Karpas-422 (cell line): Measurements from ENCODE around the gene NUAK2. TPM values are rescaled to one million over a fixed set of nuclear protein-coding genes. Genes with fewer than 3 reads are reported as not detected.
"Not testable (repeated sequence)": the region's sequence is repeated elsewhere in the genome, so short reads cannot be mapped to it uniquely, and the experiment has no call there.

Experiments used
- DNase-seq: peaks from one replicate; pipeline ENCODE4 v3.0.0-alpha.2; 2015
- H2AFZ ChIP-seq: fragments of 200-600 bp; sonication (generic); 2 replicates; pipeline ENCODE4 v1.6.1; 2014; ENCODE audit warnings: antibody characterized with exemption, low read length, mixed read lengths
- H3K27ac ChIP-seq: fragments of 200-600 bp; sonication (generic); 2 replicates; pipeline ENCODE4 v1.5.1; 2014; ENCODE audit warnings: mild to moderate bottlenecking, low read length, moderate library complexity
- H3K27me3 ChIP-seq: fragments of 200-600 bp; sonication (generic); 2 replicates; pipeline ENCODE4 v1.6.1; 2014; ENCODE audit warnings: low read length, mixed read lengths
- H3K36me3 ChIP-seq: fragments of 200-600 bp; sonication (generic); 2 replicates; pipeline ENCODE4 v1.6.1; 2014; ENCODE audit warnings: low read length, mixed read lengths; ENCODE audit not compliant: insufficient read depth
- H3K4me1 ChIP-seq: fragments of 200-600 bp; sonication (generic); 2 replicates; pipeline ENCODE4 v1.6.1; 2014; ENCODE audit warnings: mild to moderate bottlenecking, low read length, mixed read lengths
- H3K4me2 ChIP-seq: fragments of 200-600 bp; sonication (generic); 2 replicates; pipeline ENCODE4 v1.6.1; 2014; ENCODE audit warnings: low read length, low read depth, mild to moderate bottlenecking; ENCODE audit not compliant: poor library complexity, severe bottlenecking
- H3K4me3 ChIP-seq: fragments of 200-600 bp; sonication (generic); 2 replicates; pipeline ENCODE4 v1.5.1; 2014; ENCODE audit warnings: mild to moderate bottlenecking, antibody characterized with exemption, low read length, mixed read lengths
- H3K79me2 ChIP-seq: fragments of 200-600 bp; sonication (generic); 2 replicates; pipeline ENCODE4 v1.6.1; 2014; ENCODE audit warnings: mild to moderate bottlenecking, low read length, mixed read lengths
- H3K9ac ChIP-seq: fragments of 200-600 bp; sonication (generic); 2 replicates; pipeline ENCODE4 v1.6.0; 2014; ENCODE audit warnings: low read length
- H3K9me2 ChIP-seq: fragments of 200-600 bp; sonication (generic), shearing (Covaris generic); replicated peaks from 2 replicates; pipeline ENCODE4 v1.6.0; 2014; ENCODE audit warnings: mild to moderate bottlenecking, low read length, moderate library complexity; ENCODE audit not compliant: insufficient read depth
- H3K9me3 ChIP-seq: fragments of 300-700, 200-600 bp; sonication (generic); 2 replicates; pipeline ENCODE4 v1.6.1; 2014; ENCODE audit warnings: low read length, mixed read lengths
- H4K20me1 ChIP-seq: fragments of 200-600 bp; sonication (generic); 2 replicates; pipeline ENCODE4 v1.6.1; 2014; ENCODE audit warnings: mild to moderate bottlenecking, antibody characterized with exemption, low read length, low read depth; ENCODE audit not compliant: insufficient read depth
- total RNA-seq: library from RNA; depleted of rRNA; stranded (reverse); fragments of >200 nt; shearing (Covaris generic); gene quantifications from 2 replicates; pipeline ENCODE4 v1.2.3, GENCODE V29; 2014; ENCODE audit warnings: low replicate concordance

Gene NUAK2
- total RNA-seq, 1 experiment from 2014 or later: 1.4 TPM

GRCh38 chr1:205283270-205284147, 38.0 kb downstream of the NUAK2 start:
- H3K4me3 ChIP-seq: no peak overlapping the region
- H3K27me3 ChIP-seq: no peaks in the 10 kb centered on the region
- H3K36me3 ChIP-seq: no peaks in the 10 kb centered on the region
- H3K9ac ChIP-seq: peak overlapping the region; percentile 71; the same call in 1 of the 2 replicates
- H3K9me3 ChIP-seq: no peaks in the 10 kb centered on the region
- H3K27ac ChIP-seq: 0 out of 2 replicates have a peak overlapping the region, but pooled peaks have one; percentile 20
- H3K4me2 ChIP-seq: peak overlapping the region; percentile 85
- peaks cover 53% of the 10 kb centered on the region for H3K4me1 ChIP-seq
- no peak for DNase-seq
- H4K20me1 ChIP-seq: no peaks in the 10 kb centered on the region
- no peak overlapping the region for H2AFZ ChIP-seq
- no peaks in the 10 kb centered on the region for H3K9me2 ChIP-seq
- no peaks in the 10 kb centered on the region for H3K79me2 ChIP-seq

- not testable (repeated sequence) for H3K4me2 ChIP-seq, H3K79me2 ChIP-seq, H3K27me3 ChIP-seq, H3K36me3 ChIP-seq, H3K9me2 ChIP-seq, H3K9ac ChIP-seq, H3K9me3 ChIP-seq, H3K27ac ChIP-seq, DNase-seq, H4K20me1 ChIP-seq, H2AFZ ChIP-seq, H3K4me3 ChIP-seq
- peaks cover 27% of the 10 kb centered on the region for H3K4me1 ChIP-seq
These were observed 40.7 kb downstream of the NUAK2 start for GRCh38 chr1:205280666-205281395.

- no peak overlapping the region for H3K4me3 ChIP-seq
- H2AFZ ChIP-seq: no peak overlapping the region
- no peak for DNase-seq
- no peaks in the 10 kb centered on the region for H3K9me2 ChIP-seq
- H3K9me3 ChIP-seq: no peaks in the 10 kb centered on the region
- H3K36me3 ChIP-seq: no peaks in the 10 kb centered on the region
- no peak overlapping the region for H3K9ac ChIP-seq
- H4K20me1 ChIP-seq: no peaks in the 10 kb centered on the region
- no peaks in the 10 kb centered on the region for H3K27me3 ChIP-seq
- no peaks in the 10 kb centered on the region for H3K79me2 ChIP-seq
- no peak overlapping the region for H3K27ac ChIP-seq
- peaks cover 18% of the 10 kb centered on the region for H3K4me1 ChIP-seq
- H3K4me2 ChIP-seq: no peak overlapping the region
These were observed 41.6 kb downstream of the NUAK2 start for GRCh38 chr1:205279986-205280385.

- Histone ChIP-seq H3K9ac (no peak overlapping the region), H3K27me3 (no peaks in the 10 kb centered on the region), H4K20me1 (no peaks in the 10 kb centered on the region), H2AFZ (no peak overlapping the region), H3K4me1 (no peaks in the 10 kb centered on the region), H3K9me3 (no peaks in the 10 kb centered on the region), H3K27ac (no peak overlapping the region), H3K36me3 (no peaks in the 10 kb centered on the region), H3K4me3 (no peak overlapping the region), H3K9me2 (no peaks in the 10 kb centered on the region), H3K79me2 (no peaks in the 10 kb centered on the region), H3K4me2 (no peak overlapping the region)
- no peak for DNase-seq
These were observed 44.9 kb downstream of the NUAK2 start for GRCh38 chr1:205276689-205277065.

GRCh38 chr1:205275916-205276688, 45.4 kb downstream of the NUAK2 start:
- Histone ChIP-seq H3K27ac (no peak overlapping the region), H3K9me3 (no peaks in the 10 kb centered on the region), H3K79me2 (no peaks in the 10 kb centered on the region), H2AFZ (no peak overlapping the region), H3K4me2 (no peak overlapping the region), H3K27me3 (no peaks in the 10 kb centered on the region), H3K9ac (no peak overlapping the region), H3K4me3 (no peak overlapping the region), H3K4me1 (no peaks in the 10 kb centered on the region), H3K9me2 (no peaks in the 10 kb centered on the region), H3K36me3 (no peaks in the 10 kb centered on the region), H4K20me1 (no peaks in the 10 kb centered on the region)
- DNase-seq: no peak

- H3K9ac ChIP-seq: no peak overlapping the region
- no peaks in the 10 kb centered on the region for H3K27me3 ChIP-seq
- no peaks in the 10 kb centered on the region for H4K20me1 ChIP-seq
- H3K79me2 ChIP-seq: no peaks in the 10 kb centered on the region
- DNase-seq: no peak
- H3K4me1 ChIP-seq: no peaks in the 10 kb centered on the region
- no peaks in the 10 kb centered on the region for H3K9me2 ChIP-seq
- H3K9me3 ChIP-seq: no peaks in the 10 kb centered on the region
- no peaks in the 10 kb centered on the region for H3K36me3 ChIP-seq
- H3K4me2 ChIP-seq: no peak overlapping the region
- no peak overlapping the region for H3K4me3 ChIP-seq
- H2AFZ ChIP-seq: no peak overlapping the region
- H3K27ac ChIP-seq: no peak overlapping the region
These were observed 46.4 kb downstream of the NUAK2 start for GRCh38 chr1:205275133-205275532.

GRCh38 chr1:205274041-205274691, 47.4 kb downstream of the NUAK2 start:
- Histone ChIP-seq H3K27ac (no peak overlapping the region), H3K9me2 (no peaks in the 10 kb centered on the region), H3K9ac (no peak overlapping the region), H4K20me1 (no peaks in the 10 kb centered on the region), H3K4me2 (no peak overlapping the region), H3K4me3 (no peak overlapping the region), H3K36me3 (no peaks in the 10 kb centered on the region), H2AFZ (no peak overlapping the region), H3K4me1 (no peaks in the 10 kb centered on the region), H3K79me2 (no peaks in the 10 kb centered on the region), H3K9me3 (no peaks in the 10 kb centered on the region), H3K27me3 (no peaks in the 10 kb centered on the region)
- DNase-seq: no peak
